Mammary epithelial cell (primary cell): ENCODE results near the gene ILK.

ENCODE experiments used
- EZH2 ChIP-seq: IDR thresholded peaks from 2 replicates; pipeline ENCODE4 v1.6.1; 2012; ENCODE audit warnings: low read length, inconsistent platforms, borderline replicate concordance
- TF ChIP-seq, protein P1 (sequence below), 2 donors: IDR thresholded peaks in 1 of 2; conservative IDR thresholded peaks in 1 of 2; 2 replicates each; pipeline ENCODE4 v1.5.1; 2011 to 2012; ENCODE audit warnings: inconsistent platforms in 2 of 2, low read length in 2 of 2, mild to moderate bottlenecking in 2 of 2, control low read depth in 1 of 2, low read depth in 1 of 2; ENCODE audit not compliant: insufficient read depth in 1 of 2; ENCODE audit errors: extremely low read depth in 1 of 2

DNA sequence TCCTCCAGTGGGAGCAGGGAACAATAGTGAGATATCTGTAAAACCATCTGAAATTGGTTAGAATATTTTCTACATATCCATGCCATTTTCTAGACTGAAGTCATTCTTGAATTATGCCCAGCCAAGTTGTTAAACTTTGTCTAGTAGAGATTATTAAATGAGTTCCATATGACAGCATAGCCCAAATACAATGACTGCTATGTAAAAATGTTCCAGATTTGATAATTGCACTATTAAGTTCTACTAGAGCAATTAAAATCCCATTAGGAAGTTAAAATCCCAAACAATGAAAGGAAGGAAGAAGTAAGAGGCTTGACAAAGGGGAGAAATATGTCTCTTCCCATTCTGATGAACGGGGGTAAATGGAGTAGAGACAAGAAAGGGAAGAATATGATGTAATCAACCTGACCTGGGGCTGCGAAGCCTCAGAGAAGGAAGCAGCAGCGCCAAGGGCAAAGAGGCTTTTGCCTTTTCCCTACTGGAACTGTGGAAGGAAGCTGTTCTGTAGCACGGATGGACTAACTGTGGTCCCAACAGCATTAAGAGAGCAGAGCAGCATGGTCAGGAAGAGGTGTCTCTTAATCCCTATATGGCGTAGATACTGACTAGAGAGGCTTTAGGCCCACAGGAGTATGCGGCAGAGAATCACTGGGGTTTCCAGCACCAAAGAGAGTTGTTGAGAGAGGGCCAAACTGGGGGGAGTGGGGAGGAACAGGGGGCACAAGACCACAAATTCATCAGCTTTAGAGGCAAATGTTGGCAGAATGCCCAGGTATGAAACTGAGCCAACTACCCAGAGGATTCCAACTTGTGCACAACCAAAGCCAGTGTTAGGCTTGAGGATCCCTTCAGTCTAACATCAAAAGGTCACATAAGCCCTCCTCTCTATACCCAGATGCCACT is 26.9 kb upstream of the ILK start:
- TF ChIP-seq, protein P1, sequence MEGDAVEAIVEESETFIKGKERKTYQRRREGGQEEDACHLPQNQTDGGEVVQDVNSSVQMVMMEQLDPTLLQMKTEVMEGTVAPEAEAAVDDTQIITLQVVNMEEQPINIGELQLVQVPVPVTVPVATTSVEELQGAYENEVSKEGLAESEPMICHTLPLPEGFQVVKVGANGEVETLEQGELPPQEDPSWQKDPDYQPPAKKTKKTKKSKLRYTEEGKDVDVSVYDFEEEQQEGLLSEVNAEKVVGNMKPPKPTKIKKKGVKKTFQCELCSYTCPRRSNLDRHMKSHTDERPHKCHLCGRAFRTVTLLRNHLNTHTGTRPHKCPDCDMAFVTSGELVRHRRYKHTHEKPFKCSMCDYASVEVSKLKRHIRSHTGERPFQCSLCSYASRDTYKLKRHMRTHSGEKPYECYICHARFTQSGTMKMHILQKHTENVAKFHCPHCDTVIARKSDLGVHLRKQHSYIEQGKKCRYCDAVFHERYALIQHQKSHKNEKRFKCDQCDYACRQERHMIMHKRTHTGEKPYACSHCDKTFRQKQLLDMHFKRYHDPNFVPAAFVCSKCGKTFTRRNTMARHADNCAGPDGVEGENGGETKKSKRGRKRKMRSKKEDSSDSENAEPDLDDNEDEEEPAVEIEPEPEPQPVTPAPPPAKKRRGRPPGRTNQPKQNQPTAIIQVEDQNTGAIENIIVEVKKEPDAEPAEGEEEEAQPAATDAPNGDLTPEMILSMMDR (conservative IDR thresholded peaks at IDR 0.05 in 1 of 2, IDR thresholded peaks at IDR 0.05 in 1 of 2; ENCODE audit: extremely low read depth in 1 of 2, insufficient read depth in 1 of 2, low read depth in 1 of 2, low read length in 2 of 2), result no peak
- no peak for TF ChIP-seq EZH2
